Umbilical cord (tissue), 2 donors: ENCODE measurements around the gene APOBEC3G. TPM values are rescaled to one million over a fixed set of nuclear protein-coding genes. Genes with fewer than 3 reads are reported as not detected.
"Not testable (repeated sequence)": the region's sequence is repeated elsewhere in the genome, so short reads cannot be mapped to it uniquely, and the experiment has no call there.

ENCODE experiments used
- DNase-seq: peaks from one replicate; pipeline ENCODE4 v3.0.0-alpha.2; 2015; ENCODE audit warnings: low spot score
- total RNA-seq: library from RNA; depleted of rRNA; stranded (reverse); fragments of >200 nt; gene quantifications from one replicate; pipeline ENCODE4 v1.2.3, GENCODE V29; 2014; ENCODE audit warnings: low replicate concordance; ENCODE audit not compliant: insufficient read depth

APOBEC3G gene
- total RNA-seq = 7.9 TPM

DNA sequence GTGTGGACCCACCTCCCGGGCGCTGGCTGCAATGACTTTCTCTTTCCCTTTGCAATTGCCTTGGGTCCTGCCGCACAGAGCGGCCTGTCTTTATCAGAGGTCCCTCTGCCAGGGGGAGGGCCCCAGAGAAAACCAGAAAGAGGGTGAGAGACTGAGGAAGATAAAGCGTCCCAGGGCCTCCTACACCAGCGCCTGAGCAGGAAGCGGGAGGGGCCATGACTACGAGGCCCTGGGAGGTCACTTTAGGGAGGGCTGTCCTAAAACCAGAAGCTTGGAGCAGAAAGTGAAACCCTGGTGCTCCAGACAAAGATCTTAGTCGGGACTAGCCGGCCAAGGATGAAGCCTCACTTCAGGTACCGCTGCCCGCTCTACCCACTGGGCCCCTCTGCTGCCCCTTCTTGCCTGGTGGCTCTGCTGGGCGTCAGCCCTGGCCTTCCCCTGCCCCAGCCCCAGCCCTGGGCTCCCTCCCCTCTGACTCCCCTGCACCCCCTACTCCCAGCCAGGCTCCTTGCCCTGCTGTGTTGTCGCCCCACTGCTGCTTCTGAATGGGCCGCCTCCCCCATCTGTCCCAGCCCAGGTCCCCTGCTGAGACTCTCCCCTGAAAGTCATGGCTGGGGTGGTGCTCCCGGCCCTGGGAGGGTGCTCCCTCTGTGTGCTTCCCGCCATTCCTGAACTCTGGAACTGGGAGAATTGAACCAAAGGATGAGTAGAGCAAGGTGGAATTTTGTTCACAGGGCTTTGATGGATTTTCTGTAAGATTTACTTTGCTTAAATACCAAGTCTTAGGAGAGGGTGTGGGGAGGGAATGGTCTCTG lies at the start of gene APOBEC3G:
APOBEC3G (plus strand) TSS at position 250 of the 815 bp plus-strand sequence; CDS start at position 337, 87 bp downstream.
- DNase-seq = peak; percentile 79

GRCh38 chr22:39027717-39028116 lies 49.4 kb upstream of the APOBEC3G start:
- no peak for DNase-seq

DNA sequence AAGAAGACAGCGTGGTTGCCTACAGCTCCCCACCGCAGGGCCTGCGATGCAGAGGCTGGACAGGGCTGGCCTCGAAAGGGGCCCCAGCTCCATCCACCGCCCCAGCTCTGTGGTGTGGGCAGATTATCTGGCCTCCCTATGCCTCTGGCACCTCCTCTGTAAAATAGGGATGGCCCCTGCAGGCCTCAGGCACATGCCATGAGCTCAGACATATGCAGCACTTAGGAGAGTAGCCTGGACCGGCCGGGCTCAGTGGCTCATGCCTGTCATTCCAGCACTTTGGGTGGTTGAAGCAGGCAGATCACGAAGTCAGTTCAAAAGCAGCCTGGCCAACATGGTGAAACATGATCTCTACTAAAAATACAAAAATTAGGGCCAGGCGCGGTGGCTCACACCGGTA lies 48.8 kb upstream of the APOBEC3G start:
- DNase-seq = no peak

DNA sequence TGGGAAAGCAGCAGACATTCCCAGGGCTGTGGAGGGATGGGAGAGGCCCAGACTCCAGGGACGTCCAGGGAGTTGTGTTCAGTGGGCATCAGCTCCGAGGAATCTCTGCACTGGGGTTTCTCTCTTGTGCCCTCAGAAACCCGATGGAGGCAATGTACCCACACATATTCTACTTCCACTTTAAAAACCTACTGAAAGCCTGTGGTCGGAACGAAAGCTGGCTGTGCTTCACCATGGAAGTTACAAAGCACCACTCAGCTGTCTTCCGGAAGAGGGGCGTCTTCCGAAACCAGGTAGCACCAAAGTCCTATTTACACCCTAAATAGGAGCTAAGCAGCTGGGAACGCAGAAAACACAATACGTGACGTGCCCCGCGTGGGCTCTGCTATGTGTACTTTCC lies 47.8 kb upstream of the APOBEC3G start:
- no peak for DNase-seq

GRCh38 chr22:39030705-39031104 lies 46.4 kb upstream of the APOBEC3G start:
- DNase-seq = no peak

DNA sequence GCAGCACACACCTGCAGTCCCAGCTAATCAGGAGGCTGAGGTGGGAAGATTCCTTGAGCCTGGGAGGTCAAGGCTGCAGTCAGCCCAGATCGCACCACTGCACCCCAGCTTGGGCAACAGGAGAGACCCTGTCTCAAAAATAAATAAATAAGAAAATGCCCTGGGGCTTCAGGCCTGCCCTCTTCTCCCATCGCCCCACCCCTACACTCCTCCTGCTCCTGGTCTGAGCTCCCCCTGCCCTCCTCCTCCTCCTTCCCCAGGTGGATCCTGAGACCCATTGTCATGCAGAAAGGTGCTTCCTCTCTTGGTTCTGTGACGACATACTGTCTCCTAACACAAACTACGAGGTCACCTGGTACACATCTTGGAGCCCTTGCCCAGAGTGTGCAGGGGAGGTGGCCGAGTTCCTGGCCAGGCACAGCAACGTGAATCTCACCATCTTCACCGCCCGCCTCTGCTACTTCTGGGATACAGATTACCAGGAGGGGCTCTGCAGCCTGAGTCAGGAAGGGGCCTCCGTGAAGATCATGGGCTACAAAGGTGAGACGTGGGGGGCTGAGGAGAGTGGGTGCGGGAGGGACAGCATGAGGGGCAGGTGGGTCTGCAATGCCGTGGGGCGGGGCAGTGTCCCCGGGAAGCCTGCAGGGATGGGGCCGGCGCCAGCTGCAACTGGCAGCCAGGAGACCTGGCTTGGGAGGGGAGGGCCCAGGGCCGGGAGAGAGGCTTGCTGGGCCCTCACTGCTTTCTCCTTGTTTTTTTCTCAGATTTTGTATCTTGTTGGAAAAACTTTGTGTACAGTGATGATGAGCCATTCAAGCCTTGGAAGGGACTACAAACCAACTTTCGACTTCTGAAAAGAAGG lies 45.4 kb upstream of the APOBEC3G start:
- DNase-seq = not testable (repeated sequence)

DNA sequence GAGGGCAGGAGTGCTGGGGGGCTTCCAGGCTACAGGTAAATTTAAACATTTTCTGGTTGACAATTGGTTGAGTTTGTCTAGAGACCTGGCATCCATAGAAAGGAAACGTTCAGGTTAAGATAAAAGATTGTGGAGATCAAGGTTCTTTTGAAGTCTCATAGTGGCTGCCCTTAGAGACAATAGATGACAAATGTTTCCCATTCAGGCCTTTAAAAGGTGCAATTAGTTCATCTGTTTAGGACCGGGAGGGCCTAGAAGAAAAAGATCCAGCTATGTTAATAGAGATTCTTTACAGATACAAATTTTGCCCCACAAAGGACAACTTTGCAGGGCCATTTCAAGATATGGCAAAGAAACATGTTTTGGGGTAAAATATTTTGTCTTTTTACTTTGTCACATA lies 40.0 kb upstream of the APOBEC3G start:
- not testable (repeated sequence) for DNase-seq

DNA sequence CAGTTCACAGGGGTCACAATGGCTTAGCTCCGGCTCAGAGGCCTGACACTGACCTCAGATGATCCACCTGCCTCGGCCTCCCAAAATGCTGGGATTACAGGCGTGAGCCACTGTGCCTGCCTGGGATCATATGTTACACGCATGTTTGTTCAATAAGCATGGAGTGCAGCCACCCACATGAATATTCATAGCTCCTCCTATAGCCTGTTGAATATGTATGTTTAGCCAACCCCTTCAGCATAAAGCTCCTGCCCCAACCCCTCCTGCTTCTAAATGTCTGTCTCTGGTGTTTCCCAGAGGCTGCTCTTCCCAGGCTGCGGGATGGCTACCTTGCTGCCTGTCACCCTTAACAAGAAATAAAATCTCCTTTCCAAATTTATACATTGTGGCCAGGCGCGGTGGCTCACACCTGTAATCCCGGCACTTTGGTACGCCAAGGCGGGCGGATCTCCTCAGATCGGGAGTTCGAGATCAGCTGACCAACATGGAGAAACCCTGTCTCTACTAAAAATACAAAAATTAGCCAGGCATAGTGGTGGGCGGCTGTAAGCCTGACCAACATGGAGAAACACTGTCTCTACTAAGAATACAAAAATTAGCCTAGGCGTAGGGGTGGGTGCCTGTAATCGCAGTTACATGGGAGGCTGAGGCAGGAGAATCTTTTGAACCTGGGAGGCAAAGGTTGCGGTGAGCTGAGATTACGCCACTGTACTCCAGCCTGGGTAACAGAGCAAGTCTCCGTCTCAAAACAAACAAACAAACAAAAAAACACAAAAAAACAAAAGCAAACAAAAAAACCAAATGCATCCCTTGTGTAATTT lies 37.6 kb upstream of the APOBEC3G start:
- DNase-seq = no peak

GRCh38 chr22:39040155-39040537 lies 36.9 kb upstream of the APOBEC3G start:
- not testable (repeated sequence) for DNase-seq

GRCh38 chr22:39040538-39041296 lies 36.4 kb upstream of the APOBEC3G start, which contains the start of gene APOBEC3F:
TSS of gene APOBEC3F (plus strand) at chr22:39040864. CDS start at chr22:39040961, 97 bp downstream.
- peak; percentile 55 for DNase-seq

DNA sequence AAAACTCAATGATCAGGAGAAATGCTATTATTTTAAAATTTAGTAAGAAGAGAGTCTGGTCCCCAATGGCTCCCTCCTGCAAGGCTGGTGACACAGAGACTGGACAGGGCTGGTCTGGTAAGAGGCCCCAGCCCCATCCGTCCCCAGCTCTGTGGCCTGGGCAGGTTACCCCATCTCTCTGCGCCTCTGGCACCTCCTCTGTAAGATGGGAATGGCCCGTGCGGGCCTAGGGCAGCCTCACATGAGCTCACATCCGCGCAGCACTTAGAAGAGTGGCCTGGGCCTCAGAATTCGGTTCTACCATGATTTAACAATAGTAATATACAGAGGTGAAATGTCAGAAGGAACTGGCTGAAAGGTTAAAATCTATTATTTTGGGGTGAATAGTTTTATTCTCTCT lies 35.2 kb upstream of the APOBEC3G start:
- no peak for DNase-seq

DNA sequence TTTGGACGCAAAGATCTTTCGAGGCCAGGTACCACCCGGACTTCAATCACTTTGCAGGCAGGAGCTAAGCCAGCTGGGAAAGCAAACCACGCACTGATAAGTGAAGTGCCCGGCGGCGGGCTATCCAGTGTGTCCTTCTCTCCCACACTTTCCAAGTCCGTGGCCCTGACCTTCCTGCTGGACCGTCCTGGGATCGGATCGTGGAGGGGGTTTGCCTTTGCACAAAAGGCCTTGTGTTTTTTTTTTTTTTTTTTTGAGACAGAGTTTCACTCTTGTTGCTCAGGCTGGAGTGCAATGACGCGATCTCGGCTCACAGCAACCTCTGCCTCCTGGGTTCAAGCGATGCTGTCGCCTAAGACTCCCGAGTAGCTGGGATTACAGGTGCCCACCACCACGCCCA lies 34.0 kb upstream of the APOBEC3G start:
- DNase-seq = not testable (repeated sequence)

DNA sequence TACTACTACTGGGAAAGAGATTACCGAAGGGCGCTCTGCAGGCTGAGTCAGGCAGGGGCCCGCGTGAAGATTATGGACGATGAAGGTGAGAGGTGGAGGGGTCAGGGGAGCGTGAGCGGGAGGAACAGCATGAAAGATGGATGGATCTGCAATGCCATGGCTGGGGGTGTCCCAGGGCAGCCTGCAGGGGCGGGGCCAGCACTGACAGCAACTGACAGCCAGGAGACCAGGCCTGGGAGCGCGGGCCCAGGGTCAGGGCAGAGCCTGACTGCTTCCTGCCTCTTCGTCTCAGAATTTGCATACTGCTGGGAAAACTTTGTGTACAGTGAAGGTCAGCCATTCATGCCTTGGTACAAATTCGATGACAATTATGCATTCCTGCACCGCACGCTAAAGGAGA lies 31.9 kb upstream of the APOBEC3G start:
- not testable (repeated sequence) for DNase-seq

GRCh38 chr22:39049486-39049885 lies 27.6 kb upstream of the APOBEC3G start:
- not testable (repeated sequence) for DNase-seq

GRCh38 chr22:39051844-39052495 lies 25.1 kb upstream of the APOBEC3G start:
- not testable (repeated sequence) for DNase-seq

DNA sequence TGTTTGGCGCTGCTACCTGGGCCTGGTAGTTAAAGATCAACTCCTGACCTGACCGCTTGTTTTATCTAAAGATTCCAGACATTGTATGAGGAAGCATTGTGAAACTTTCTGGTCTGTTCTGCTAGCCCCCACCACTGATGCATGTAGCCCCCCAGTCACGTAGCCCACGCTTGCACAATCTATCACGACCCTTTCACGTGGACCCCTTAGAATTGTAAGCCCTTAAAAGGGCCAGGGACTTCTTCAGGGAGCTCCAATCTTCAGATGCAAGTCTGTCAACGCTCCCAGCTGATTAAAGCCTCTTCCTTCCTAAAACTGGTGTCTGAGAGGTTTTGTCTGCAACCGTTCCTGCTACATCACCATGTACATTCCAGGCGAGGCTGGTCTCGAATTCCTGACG lies 21.4 kb upstream of the APOBEC3G start:
- DNase-seq = no peak

- DNase-seq = not testable (repeated sequence)
Measured at GRCh38 chr22:39061290-39061689, 15.8 kb upstream of the APOBEC3G start.

- not testable (repeated sequence) for DNase-seq
Measured at GRCh38 chr22:39061951-39062350, 15.1 kb upstream of the APOBEC3G start.

DNA sequence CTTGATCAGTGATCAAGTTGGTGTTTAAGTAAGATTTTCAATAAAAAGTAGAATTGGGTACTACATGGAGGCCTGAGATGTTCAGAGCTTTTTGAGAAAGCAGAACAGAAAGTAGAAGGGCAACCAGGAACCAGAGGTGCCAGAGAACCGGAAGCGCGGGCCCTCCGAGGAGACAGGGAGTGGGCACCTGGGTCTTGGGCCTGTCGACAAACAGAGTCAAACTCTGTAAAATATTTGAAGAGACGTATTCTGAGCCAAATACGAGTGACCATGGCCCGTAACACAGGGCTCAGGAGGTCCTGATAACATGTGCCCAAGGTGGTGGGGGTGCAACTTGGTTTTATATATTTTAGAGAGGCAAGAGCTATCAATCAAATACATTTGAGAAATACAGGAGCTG lies 13.2 kb upstream of the APOBEC3G start:
- DNase-seq = not testable (repeated sequence)
